Stimulated activated CD4-positive, alpha-beta T cell treated with anti-CD3 and anti-CD28 coated beads, TNF-alpha, amount 100 ng/mL, for 4 hours (primary cell): ENCODE measurements around the gene NTM.

Experiments
- DNase-seq, 3 experiments: peaks; one replicate each; pipeline ENCODE4 v3.0.0-alpha.2; 2020; ENCODE audit warnings: low read depth in 3 of 3

The NTM gene

DNA sequence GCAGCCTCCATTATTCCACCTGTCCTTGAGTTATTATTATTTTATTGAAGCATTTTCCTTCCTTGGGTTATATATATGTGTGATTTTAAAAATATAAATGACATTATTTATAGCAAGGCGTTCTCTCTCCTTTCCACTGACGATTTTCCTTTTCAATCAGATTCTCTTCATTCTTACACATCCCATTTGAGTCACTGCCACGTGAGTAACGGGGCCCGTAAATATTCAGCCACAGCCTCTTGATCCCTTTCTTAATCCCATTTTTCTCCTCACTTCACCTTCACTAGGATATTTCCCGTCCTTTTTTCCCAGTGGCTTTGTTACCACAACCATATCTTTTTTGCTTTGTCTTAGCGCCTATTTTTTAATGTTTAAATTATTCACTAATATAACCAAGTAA, 396.2 kb downstream of the NTM start:
- no peak for DNase-seq

DNA sequence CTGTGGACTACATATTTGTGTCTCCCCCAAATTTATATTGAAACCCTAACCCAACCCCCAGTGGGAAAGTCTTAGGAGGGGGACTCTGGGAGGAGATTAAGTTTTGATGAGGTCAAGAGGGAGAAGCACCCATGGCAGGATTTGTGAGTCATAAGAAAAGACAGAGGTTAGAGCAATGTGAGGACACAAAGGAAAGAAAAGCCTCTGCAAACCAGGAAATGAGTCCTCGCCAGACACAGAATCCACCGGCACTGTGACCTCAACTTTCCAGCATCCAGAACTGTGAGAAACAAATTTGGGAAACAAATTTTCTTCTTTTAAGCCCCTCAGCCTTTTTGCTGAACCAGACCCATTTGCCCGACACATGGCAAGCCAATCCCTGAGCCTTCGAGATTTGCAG, 397.0 kb downstream of the NTM start:
- no peak for DNase-seq

DNA sequence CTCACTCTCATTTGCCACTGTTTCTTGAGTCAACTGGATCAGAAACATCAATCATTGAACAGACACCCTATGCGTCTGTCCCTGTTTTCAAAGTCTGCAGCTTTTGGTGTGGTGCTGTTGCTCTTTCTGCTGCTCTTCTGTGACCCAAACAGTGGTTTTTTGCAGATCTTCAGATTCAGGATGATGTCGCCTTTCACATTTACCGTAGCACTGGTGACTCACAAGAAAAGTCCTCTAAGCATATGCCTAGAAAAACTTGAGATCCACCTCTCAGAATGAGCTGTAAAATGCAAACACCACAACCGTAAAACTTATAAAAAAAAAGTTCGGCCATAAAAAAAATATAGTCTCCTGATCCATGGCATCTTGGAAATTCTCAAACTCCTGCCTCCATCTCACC, 400.4 kb downstream of the NTM start:
- no peak for DNase-seq

DNA sequence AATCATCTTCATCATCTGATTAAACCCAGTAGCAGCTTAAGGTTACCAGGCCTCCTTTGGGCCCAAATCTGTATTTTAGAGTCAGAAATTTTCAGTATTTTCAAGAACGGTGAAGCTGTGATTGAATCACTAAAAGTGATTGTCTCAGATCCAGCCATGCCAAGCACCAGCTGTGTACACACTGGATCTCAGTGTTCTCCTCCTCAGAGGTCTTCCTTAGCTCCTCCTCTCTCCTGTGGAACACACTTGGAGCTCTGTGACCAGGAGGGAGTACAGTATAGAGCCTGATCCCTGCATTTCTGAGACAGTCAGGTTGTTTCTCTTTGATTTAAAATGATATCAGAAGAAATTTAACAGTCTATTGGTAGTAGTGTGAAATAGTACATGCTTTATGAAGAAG, 401.1 kb downstream of the NTM start:
- no peak for DNase-seq

DNA sequence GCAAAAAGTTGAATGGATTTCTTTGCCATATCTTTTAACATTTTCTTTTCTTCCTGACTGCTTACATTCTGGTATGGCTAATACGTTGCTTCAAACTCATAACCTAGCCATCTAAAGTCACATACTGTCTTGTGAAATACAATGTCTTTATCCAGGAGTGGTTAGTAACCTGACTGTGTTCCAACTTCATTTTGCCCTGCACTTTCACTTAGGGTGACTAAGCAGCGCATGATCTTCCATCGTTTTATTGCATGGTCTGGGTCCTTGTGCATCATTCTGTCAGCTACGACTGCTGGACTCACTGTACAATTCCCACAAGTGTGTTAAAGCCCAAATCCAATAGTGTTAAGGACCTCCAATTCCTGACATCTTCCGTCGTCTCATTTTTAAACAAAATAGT, 403.2 kb downstream of the NTM start:
- no peak for DNase-seq

DNA sequence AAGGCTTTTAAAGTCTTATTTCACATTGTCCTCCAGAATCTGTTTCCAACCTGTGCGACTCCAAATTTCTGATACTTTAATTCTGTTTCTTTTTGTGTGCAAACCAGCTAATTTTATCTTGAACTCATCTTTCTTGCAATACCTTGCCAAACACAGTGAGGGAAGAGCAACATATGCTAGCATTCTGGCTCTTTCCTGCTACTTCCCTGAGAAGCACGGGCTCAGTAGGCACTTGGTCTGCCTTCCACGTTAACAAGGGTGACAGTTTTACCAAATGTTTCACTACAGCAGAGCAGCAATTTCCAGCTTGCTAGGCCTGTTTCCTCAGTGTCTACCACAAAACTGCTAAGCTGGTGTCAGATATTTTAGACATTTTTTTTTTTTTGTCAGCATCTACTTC, 405.8 kb downstream of the NTM start:
- DNase-seq: no peak

DNA sequence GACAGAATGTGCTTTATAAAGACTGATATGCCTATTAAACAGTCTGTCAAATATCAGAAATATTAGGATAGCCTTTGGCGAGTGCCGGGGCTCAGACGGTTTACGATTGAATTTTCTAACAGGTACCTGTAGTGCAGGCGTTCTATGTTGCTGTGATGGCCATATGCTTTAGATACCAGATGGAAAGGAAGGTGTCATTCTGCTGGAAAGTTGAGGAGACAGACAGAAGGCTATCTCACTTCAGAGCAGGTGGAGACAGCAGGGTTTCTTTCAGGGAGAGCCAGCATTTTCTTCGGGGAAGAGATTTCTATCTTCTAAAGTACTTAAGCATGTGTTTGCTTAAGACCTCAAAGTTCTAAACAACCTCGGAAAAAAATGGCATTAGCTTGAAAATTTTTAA, 415.4 kb downstream of the NTM start:
- DNase-seq: no peak

DNA sequence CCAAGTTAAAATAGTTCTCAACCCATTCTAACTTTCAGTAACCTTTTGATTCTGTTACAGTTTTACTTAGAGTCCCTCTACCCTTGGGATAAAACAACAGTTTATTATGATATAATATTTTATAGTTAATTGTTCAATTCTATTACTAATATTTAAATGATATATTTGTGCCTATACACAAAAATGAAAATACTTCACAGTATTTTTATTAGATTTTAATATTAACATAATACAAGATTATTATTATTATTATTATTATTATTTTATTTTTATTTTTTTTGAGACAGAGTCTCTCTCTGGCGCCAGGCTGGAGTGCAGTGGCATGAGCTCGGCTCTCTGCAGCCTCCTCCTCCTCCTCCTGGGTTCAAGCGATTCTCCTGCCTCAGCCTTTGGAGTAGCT, 416.7 kb downstream of the NTM start:
- DNase-seq: no peak

DNA sequence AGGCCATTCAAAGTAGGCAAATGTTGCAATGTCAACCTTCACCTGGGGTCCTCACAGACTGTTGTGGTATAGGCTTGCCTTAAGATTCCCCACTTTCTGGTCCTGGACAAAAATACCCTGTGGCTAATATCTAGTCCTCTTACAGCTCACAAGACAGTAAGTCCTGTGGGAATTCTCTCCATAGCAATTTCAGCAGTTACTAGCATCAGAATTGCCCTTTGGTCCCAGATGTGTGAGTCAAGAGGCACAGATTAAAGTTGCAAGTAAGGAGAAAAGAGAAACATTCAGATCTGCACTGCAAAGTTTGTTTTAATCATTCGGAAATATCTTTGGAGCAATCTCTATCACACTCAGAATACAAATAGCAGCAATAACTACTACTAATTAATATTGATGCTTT, 420.2 kb downstream of the NTM start:
- no peak for DNase-seq

DNA sequence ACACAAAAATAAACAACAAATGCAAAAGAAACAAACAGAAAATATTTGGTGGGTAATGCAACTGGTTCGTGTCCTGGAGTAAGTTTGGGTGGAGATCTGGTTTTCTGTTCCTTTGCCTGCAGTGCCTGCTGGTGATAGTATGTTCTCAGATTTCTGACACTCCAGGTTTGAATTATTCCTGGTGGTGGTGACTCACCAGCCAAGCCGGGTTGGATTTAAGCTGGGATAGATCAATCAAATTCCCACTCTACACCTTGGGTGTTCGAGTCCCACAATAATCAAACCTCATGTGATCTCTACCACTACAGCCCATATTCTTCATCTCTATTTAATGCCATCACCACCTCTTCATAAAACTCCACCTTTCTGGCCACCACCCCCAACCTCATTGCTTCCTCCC, 421.8 kb downstream of the NTM start:
- DNase-seq: no peak

DNA sequence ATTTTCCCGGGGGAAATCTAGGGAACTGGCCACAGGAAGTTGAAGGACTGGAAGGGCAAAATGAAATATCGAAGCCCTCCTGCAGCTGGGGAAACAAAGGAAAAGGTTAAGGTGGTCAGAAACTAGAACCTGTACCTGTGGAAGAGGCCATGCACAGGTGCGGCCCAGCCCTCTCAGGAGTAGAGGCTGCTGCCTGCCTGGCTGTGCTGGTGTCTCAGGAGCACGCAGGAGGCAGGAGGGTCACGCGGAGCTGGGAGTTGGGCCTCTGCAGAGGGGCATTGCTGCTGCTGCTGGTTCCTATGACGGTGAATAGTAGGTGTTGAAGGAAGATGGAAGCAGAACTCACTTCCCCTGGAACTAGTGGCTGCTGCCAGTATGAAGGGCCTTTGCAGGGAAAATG, 425.7 kb downstream of the NTM start:
- DNase-seq: no peak

DNA sequence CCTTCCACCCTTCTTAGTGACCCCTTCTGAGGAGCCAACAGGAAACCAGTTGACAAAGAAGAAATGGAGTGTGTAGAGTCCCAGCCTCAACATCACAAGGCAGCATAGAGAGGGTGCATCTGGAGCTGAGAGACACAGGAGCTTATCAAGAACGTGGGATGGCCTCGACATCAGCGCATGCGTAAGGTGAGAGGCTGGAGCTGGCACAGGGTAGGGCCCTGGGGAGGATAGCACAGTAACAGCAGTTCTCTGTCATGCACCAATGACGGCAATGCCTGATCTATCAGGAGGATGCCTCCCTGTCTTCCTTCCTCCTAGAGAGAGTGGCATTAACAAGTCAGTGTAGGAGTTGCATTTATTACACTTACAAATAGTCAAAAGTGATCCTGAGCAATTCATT, 426.1 kb downstream of the NTM start:
- no peak for DNase-seq

DNA sequence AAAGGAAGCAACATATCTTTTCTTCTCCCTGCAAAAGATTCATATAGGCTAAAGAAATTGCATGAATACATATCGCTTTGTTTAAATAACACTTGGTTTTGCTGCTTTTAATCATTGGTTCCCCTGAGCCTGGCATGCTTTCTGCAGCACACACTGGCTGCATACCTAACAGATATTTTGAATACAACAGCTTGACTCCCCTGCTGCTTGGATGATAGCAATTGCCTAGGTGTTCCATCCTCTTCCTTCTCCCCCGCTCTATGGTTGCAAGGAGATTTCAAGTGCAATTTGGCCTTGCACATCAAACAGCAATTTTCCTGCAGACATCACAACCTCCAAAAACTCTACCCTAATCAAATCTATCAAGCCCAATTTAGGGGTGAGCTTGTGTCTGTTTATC, 430.0 kb downstream of the NTM start:
- DNase-seq: no peak

DNA sequence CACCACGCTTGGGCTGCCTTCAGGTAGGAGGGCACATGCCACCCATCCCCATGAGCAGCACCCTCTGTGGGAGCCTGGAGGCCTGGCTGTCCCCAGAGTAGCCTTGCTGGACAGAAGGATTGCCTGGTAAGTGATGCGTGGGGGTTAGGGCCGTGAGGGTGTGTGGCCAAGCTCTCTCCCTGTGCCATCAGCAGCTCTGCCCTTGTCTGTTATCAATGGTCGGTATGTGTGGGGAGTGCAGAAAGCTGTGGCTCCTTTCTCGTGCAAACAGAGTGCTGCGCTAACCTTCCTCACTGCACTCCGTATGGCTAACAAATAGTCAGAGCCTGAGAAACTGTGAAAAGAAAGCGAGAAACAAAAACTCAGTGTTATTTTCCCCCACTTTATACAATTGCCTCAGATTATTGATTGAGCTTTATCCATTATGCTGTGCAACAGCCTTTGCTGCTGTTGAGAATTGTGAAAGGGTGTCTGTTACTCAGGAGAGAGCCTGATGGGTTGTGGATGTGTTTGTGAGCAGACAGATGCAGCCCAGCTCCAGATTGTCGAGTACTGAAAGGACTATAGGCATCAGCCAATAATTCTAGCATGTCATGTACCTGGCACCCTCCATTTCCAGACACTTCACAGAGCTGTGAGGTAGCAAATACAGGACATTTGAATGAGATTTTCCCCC, 432.2 kb downstream of the NTM start:
- DNase-seq: no peak

DNA sequence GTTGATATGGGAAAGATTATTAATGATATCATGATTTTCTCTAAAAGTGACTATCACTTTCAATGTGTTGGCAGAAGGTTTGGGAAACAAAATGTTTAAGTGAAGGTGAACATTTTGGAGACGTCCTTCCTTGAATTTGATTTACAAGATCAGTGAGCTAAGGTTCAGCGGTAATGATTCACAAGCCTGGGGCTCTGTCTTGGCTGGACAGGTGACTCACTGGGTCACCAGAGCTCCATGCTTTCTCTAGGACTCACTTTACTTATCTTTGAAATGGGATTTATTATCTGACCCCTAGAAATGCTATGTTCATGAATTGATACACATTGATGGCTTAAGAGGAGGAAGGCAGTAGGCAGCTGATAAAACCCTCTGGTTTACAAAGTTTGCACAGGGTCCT, 437.5 kb downstream of the NTM start:
- DNase-seq: no peak

DNA sequence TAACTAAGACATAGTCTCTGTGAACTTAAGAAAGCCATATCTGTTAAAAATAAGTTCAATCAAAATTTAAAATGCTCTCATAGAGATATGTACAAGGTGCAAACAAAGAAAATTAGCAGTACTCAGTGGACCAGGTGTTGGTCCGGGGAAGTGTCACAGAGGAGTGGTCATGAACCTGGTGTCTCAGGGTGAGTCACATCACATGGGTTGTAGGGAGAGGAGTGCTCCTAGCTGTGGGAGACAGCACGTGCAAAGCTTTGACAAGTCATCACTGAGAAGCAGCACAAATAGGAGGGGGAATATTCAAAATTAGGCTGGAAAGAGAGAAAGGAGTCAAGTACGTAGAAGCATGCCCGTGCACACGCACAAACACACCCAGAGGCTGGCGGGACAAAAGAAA, 438.1 kb downstream of the NTM start:
- no peak for DNase-seq

DNA sequence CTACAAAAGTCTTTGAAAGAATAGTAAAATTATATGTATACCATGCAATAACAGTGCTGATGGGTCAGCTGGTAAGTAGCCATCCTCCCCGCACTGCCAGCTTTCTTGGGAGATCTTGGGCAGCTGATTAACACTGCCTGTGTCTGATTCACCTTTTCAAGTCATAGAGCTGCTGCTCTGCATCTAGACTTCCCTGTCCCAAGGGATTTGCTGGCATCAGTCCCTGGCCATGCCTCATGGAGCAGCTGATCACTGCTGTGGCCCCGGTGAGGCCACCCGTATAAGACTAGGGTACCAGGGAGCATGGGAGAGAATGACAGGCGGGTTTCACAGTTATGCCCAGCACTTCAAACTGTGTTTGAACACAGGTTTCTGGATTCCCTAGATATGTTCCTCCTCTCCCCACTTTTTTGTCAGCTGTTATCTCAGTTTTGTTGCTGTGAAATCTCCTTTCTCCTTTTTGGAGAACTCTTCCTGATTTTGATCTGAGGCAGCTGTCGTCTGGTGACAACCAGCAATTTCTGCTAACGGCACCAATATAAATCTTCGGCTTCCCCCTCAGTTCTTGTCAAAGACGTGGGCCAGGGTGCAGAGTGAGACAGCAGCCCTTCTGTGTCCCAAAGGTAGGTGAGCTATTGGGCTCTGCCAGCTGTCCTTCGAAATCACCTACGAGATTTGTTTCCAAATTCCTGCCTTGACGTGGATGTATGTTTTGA, 438.9 kb downstream of the NTM start:
- DNase-seq: no peak

DNA sequence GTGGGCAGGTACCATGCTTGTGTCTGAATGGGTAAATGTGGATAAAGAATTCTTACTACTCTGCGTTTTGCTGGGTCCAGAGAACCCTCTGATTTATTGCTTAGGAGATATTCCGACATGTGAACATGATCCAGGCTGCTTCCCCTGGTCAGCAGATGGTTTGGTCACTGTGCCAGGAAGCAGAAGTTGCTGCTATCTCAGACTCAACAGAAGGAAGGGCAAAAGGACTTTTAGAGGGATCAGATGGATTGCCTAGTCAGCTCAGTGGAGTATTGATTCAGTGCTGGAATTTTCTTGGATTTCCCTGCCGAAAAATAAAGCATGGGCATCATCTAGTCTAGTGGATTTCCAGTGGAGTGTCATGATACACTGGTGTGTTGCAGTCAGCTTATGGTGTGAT, 440.1 kb downstream of the NTM start:
- no peak for DNase-seq

DNA sequence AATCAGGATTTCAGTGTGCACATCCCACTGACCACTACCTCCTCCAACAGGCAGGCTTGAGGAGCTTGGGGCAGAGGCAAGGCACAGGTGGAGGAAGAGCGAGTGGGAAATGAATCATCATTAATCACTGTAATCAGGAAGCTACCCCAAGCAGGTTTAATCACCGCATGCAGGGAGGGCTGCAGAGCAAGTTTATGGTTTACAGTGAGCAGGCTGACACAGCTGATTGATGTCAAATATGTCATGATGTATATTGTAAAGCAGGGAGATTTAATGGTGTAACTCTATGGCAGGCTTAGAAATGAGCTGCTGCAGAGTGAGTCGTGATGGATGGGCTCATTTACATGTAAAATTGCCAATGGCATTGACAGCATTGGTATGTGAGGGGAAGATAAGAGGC, 441.0 kb downstream of the NTM start:
- no peak for DNase-seq

DNA sequence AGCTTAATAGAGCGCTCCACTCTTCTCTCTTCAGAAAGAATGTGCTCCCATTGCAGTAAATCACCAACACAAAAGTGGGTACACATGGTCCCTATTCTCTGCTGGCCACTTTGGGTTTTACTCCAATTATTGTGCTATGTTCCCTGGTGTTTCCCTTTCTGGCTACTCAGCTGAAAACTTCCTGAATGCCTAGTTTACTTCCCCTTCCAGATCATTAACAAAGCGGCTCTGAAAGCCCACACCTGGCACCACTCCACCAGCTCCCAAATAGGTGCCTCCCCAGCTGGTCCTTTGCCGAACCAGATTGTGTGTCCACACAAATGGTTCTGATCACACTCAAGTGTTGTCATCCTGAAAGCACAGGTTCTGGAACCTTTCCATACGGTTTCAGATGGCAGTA, 443.7 kb downstream of the NTM start:
- no peak for DNase-seq

DNA sequence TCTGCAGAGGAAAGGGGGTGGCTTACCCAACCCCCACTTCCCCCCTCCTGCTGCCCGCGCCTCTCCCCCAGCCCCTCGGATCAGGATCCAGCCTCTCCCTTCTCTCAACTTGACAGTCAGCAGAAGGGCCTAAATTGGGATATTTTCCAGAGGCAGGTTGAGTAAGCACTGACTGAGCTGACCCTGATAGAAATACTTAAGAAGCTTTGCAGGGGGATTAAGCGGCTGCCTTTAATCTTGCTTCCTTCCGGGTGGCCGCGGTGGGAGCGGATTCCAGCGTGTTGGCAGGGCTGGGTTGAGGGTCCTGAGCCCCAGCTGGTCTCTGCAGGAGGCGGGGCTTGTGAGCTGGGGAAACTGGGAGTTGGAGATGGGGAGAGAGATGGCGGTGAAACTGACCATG, 445.2 kb downstream of the NTM start:
- DNase-seq: no peak

DNA sequence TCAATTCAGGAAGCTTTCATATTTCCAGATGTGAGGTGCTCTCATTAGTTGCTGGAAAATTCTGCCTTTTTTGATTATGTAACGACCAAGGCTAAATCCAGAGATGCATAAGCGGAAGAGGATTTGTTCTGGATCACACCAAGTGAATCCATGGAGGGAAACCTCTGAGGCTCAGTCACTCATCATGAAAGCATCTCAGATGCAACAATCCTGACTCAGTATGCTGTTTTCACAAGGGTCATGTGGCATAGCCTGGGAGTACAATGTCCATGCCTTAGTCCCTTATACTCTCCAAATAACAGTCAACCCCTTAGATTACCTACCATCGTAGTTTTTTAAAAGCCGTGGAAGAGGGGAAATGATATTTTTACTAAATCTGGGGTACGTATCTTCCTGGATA, 445.6 kb downstream of the NTM start:
- DNase-seq: no peak

DNA sequence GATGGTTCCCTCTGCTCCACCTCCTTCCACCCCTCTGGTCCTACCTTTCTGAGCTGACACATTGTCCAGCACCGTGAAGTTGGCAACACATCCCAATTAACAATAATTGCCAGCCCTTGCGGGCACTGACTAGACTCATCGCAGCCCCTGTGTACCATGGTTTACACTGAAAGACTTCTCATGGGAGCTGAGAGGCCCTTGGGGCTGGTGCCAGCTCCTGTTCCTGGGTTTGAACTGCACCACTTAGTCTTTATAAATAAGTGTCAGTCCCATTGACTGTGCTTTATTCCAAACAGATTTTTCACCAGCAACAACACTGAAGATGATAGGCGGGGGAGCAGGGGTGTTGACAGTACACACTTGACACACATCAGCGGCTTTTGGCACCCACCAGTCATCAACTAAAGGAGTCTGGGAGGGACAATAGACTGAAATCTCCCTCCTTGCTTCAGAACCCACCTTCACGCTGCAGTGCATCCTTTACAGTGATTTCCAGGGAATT, 447.3 kb downstream of the NTM start:
- DNase-seq: no peak

DNA sequence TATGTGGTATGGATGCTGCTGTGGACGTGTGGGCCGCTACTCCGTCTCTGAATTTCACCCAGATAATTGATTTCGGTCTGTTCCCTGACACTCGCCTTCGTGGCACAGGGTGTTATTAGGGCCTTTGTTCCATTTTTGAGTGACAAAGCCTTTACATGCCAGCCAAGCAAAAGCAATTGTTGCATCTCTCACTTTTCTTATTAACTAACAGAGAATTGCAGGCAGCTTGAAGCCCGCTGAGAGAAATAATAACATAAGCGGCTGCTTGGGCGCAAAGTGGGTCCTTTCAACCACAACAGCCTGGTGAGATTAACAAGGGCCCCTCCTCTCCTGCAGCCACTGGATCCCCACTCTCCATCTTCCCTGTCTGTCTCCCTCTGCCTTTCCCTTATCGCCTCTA, 449.4 kb downstream of the NTM start:
- DNase-seq: no peak
